ENCODE results near the gene LARP4B. TPM values are rescaled to one million over a fixed set of nuclear protein-coding genes. Genes with fewer than 3 reads are reported as not detected.

The LARP4B gene
- total RNA-seq, 1 donor from 2014 or later = 114 TPM

GRCh38 chr10:923844-924523 lies 7.5 kb downstream of the LARP4B start:
- peaks cover 6% of the 10 kb centered on the region for H3K36me3 Mint-ChIP-seq (ENCODE audit: insufficient read depth)
- peaks cover 36% of the 10 kb centered on the region for H3K4me1 Mint-ChIP-seq (ENCODE audit: low read depth)
- H3K27ac Mint-ChIP-seq = peak overlapping the region; percentile 0
- no peaks in the 10 kb centered on the region for H3K9me3 Mint-ChIP-seq (ENCODE audit: low read depth)
- H3K4me3 Mint-ChIP-seq (ENCODE audit: low read depth) = no peak overlapping the region
- H3K27me3 Mint-ChIP-seq = no peaks in the 10 kb centered on the region
- TF ChIP-seq CTCF (IDR thresholded peaks at IDR 0.05; ENCODE audit: unreplicated experiment) = no peak
- DNase-seq (ENCODE audit: low spot score, unreplicated experiment) = no peak

- no peak for DNase-seq (ENCODE audit: low spot score, unreplicated experiment)
- no peak overlapping the region for H3K4me3 Mint-ChIP-seq (ENCODE audit: low read depth)
- H3K9me3 Mint-ChIP-seq (ENCODE audit: low read depth) = no peaks in the 10 kb centered on the region
- no peaks in the 10 kb centered on the region for H3K27me3 Mint-ChIP-seq
- no peak for TF ChIP-seq CTCF (IDR thresholded peaks at IDR 0.05; ENCODE audit: unreplicated experiment)
- H3K36me3 Mint-ChIP-seq (ENCODE audit: insufficient read depth) = peaks cover 11% of the 10 kb centered on the region
- H3K27ac Mint-ChIP-seq = peak overlapping the region; percentile 73
- H3K4me1 Mint-ChIP-seq (ENCODE audit: low read depth) = peaks cover 21% of the 10 kb centered on the region
Observed at GRCh38 chr10:921471-922414, 9.8 kb downstream of the LARP4B start.

DNA sequence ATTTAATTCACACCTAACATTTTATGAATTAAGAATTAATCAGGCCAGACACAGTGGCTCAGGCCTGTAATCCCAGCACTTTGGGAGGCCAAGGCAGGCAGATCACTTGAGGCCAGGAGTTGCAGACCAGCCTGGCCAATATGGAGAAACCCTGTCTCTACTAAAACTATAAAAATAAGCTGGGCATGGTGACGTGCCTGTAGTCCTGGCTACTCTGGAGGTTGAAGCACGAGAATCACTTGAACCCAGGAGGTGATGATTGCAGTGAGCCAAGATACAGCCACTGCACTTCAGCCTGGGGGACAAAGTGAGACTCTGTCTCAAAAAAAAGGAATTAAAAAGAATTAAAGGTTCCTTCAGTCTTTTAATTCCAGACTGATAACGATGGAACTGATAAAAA lies 11.1 kb downstream of the LARP4B start:
- peaks cover 10% of the 10 kb centered on the region for H3K36me3 Mint-ChIP-seq (ENCODE audit: insufficient read depth)

DNA sequence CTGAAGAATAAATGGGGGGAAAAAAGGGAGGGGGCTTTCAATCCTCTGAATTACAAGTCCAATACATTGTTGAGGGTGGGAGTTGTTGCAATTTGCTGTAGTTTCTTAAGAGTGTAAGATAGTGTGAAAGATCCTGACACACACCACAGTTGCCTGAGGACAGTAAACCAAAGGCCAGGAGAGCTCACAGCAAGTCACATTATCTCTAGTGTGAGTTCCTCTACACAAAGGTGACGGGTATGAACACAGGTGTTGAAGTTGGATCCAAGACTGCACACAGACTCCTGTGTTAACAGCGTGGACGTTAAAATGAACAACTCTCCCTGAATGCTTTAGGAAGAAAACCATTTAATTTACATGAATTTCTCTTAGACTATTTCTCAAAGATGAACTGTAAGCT lies 12.0 kb downstream of the LARP4B start:
- H3K4me3 Mint-ChIP-seq (ENCODE audit: low read depth) = no peak overlapping the region
- H3K36me3 Mint-ChIP-seq (ENCODE audit: insufficient read depth) = peaks cover 9% of the 10 kb centered on the region
- no peak overlapping the region for H3K27ac Mint-ChIP-seq

More for the DNA sequence above, 11.1 kb downstream of the LARP4B start:
- H3K27me3 Mint-ChIP-seq = no peaks in the 10 kb centered on the region
- H3K4me3 Mint-ChIP-seq (ENCODE audit: low read depth) = no peak overlapping the region
- H3K9me3 Mint-ChIP-seq (ENCODE audit: low read depth) = no peaks in the 10 kb centered on the region
- no peak for DNase-seq (ENCODE audit: low spot score, unreplicated experiment)
- H3K27ac Mint-ChIP-seq = no peak overlapping the region
- TF ChIP-seq CTCF (IDR thresholded peaks at IDR 0.05; ENCODE audit: unreplicated experiment) = no peak
- H3K4me1 Mint-ChIP-seq (ENCODE audit: low read depth) = peaks cover 13% of the 10 kb centered on the region

More for the DNA sequence above, 12.0 kb downstream of the LARP4B start:
- Mint-ChIP-seq H3K27me3 (no peaks in the 10 kb centered on the region), H3K9me3 (ENCODE audit: low read depth) (no peaks in the 10 kb centered on the region), H3K4me1 (ENCODE audit: low read depth) (peaks cover 10% of the 10 kb centered on the region)
- no peak for TF ChIP-seq CTCF (IDR thresholded peaks at IDR 0.05; ENCODE audit: unreplicated experiment)
- no peak for DNase-seq (ENCODE audit: low spot score, unreplicated experiment)
